ENCODE measurements around the gene SINHCAF.
"Not testable (repeated sequence)": the region's sequence is repeated elsewhere in the genome, so short reads cannot be mapped to it uniquely, and the experiment has no call there.

The SINHCAF gene

DNA sequence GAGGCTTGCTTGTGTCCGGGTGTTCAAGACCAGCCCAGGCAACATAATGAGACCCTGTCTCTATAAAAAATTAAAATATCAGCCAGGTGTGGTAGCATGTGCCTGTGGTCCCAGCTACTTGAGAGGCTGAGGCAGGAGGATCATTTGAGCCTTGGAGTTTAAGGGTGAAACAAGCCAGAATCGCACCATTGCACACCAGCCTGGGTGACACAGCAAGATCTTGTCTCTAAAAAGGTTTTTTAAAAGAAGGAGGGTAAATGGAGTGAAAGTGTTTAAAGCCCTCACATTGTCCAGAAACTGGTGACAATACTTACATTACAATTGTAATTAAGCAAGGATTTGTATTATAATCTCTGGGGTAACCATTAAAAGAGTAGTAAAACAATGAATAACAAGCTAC, 64.2 kb downstream of the SINHCAF start:
- DNase-seq (ENCODE audit: low read depth), result no peak

DNA sequence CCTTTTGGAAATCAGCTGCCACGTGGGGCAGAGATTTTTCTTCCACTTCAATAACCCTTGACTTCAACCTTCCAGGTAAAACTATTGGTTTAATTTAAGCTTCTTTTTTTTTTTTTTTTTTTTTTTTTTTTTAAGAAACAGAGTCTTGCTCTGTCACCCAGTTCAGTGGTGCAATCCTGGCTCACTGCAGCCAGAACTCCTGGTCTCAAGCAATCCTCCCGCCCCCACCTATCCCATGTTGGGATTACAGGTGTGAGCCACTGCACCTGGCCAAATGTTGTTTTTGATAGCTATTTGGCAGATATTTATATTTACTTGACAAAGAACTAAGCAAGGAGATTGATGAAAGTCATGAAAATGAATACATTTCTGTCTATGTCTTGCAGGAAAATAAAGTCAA, 65.1 kb downstream of the SINHCAF start:
- DNase-seq (ENCODE audit: low read depth), result no peak

DNA sequence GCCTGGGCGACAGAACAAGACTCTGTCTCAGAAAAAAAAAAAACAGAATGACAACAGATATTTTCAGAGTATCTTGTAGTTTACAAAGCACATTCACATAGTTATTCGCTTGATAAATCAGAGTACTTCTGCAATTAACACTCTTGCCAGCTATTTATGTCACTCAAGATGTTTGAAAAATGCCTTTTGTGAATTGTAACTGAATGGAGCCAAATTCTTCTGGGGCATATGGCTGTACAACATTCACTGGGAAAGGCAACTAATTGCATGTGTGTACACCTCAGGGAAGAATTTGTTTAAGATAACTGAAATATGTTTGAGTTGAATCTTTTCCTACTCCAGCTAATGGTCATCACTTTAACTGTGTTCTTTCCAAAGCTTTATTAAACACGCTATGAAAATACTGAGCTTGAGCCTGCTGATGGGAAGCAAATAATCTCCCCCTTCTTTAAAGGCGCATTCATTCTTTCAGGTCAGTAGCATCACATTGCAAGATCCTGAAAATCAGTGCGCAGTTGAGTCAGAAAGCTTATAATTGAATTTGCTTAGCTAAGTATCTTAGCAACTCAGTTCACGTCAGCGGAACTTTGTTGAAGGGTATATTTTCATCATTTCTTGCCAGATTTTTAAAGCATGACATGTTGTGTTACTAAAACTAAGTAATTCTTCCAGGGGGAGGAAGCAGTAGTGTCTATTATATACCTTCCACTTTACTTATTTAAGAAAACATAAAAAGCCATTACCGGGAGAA, 66.6 kb downstream of the SINHCAF start:
- DNase-seq (ENCODE audit: low read depth), result no peak

DNA sequence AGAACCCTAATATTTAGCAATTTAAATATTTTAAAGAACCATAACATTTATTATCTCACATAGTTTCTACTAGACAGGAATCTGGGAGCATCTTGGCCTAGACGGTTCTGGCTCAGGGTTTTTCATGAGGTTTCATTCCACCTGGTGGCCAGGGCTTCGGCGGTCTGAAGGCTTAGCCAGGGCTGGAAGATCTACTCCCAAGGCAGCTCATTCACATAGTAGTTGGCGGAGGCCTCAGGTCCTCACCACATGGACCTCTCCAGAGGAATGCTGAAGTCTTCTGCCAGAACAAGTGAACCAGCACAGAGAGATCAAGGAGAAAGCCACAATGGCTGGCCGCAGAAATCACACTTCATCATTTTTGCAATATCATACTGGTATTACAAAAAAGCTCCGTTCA, 68.2 kb downstream of the SINHCAF start:
- DNase-seq (ENCODE audit: low read depth), result no peak

DNA sequence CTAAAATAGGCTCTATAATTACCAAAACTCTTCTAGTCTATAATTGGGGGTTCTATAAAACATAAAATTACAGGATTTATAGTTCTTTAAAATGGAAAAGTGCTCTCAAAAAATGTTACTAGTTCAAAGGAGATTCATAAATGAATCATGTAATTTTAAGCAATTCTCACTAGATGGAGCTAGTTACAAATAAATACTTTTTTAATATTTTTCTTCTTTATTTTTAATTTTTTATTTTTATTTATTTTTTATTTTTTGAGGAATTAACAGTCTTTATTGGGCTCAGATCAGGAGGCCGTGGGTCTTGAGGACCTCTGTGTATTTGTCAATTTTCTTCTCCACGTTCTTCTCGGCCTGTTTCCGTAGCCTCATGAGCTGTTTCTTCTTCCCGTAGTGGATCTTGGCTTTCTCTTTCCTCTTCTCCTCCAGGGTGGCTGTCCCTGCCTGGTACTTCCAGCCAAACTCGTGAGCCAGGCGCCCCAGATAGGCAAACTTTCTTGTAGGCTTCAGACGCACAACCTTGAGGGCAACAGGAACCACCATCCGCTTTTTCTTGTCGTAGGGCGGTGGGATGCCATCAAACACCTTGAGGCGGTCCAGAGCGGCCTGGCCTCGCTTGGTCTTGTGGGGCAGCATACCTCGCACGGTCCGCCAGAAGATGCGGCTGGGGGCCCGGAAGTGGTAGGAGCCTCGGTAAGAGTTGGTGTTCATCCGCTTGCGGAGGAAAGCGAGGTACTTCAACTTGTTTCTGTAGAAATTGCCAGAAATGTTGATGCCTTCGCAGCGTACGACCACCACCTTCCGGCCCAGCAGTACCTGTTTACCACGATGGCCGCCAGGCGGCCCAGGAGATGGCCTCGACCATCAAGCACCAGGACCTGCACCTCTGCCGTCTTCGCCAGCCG, 74.0 kb downstream of the SINHCAF start:
- DNase-seq (ENCODE audit: low read depth), result not testable (repeated sequence)

DNA sequence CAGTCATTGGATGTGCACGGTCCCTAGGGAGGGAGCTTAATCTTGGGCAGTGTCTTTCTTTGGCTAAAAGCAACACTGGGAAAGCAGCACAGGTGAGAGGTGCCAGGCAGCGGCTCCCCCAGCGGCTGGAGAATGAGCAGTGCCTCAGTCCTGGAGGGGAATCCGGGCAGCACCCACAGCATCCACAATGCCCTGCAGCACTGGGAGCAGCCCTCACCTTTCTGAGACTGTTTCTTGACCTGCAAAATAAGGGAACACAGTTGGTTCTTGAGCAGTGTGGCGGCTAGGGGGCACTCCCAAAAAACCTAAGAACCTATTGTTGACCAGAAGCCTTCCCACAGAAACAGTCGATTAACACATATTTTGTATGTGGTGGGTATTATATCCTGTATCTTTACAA, 75.8 kb downstream of the SINHCAF start:
- no peak for DNase-seq (ENCODE audit: low read depth)

DNA sequence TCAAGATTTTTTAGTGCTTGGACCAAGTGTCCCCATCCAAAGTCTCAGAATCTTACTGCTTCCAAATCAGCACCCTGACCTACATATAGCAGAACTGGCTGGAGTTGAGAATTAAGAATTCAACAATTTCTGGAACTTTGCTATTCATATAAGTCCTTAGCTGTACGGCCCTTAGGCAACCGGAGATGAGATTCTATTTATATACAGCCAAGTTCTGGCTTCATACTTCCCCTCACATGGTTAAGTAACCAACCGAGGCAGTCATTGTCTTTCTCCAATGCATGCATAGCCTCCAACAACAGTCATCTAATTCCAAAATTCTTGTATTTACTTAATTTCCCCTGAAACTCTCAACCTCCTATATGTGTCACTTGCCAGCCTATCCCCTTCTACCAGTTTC, 76.6 kb downstream of the SINHCAF start:
- no peak for DNase-seq (ENCODE audit: low read depth)

DNA sequence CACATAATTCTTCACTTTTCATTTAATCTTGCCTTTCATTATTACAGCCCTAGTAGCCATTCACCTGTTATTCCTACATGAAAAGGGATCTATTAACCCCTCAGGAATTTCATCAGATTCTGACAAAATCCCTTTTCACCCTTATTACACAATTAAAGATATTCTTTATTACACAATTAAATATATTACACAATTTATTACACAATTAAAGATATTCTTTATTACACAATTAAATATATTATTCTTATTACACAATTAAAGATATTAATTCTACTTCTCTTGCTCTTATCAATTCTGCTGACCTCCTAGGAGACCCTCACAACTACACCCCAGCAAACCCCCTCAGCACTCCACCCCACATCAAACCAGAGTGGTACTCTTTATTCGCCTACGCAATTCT, 77.1 kb downstream of the SINHCAF start:
- no peak for DNase-seq (ENCODE audit: low read depth)

DNA sequence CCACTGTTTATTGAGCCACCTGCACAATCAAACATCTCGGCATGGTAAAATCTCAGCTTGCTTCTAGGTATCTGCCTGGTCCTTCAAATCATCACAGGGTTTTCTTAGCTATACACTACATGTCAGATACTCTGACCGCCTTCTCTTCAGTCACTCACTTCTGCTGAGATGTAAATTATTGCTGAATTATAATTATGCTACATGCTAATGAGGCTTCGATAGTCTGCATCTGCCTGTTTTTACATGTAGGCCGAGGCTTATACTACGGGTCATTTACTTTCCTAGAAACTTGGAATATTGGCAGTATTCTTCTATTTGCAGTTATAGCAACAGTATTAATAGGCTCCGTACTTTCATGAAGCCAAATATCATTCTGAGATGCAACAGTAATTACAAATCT, 77.6 kb downstream of the SINHCAF start:
- no peak for DNase-seq (ENCODE audit: low read depth)

DNA sequence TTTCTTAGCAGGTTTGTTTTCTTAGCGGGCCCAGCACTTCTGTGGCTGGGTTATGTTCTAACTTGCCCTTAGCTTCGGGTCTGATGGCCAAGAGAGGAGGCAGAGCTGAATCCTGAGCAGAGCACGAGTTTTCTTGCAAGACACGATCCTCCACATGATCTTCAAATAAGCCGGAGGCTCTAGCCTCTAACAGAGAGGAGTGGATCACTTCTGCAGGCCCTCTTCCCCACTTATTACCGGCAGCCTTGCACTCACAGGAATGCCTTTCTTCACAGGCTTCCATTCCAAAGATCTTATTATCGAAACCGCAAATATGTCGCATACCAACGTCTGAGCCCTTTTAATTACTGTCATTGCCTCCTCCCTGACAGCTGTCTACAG, 79.5 kb downstream of the SINHCAF start:
- DNase-seq (ENCODE audit: low read depth), result no peak

DNA sequence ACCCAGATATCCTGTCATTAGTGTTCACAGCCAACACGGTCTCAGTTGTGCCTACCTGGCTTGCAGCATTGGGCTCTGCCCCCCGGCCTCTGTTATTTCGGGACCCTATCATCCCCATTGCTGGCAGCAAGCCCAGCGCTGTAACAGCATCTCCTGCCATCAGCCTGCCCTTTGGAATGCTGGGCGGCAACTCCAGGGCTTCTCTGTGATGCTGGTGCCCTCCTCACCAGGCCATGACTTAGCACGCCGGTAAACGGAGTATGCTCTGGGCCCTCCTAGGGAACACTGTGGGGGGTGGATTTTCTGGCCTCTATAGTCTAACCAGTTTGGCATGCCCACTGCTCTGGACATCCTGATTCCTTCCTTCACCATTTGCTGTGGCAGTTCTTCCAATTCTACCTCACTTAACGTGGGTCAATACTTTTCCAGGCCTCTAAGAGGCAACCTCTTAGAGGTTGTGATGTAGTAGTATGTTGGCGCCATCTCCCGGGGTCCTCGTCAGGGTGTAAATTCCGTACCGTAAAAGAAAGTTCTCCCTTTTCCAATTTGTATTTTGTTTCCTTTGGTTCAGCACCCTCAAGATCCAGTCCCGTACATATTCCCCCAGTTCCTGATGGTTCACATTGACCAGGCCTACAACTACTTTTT, 80.0 kb downstream of the SINHCAF start:
- DNase-seq (ENCODE audit: low read depth), result no peak

DNA sequence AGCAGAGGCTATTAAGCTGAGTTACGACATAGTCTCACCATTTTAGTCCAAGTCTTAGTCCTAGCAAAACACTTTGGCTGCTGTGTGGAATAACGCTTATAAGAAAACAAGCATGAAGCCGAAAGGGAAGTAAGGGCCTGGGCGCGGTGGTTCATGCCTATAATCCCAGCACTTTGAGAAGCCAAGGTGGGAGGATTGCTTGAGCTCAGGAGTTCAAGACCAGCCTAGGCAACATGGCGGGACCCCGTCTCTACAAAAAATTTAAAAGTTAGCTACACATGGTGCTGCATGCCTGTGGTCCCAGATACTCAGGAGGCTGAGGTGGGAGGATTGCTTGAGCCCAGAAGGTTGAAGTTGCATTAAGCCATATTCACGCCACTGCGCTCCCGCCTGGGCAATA, 83.5 kb downstream of the SINHCAF start:
- not testable (repeated sequence) for DNase-seq (ENCODE audit: low read depth)

DNA sequence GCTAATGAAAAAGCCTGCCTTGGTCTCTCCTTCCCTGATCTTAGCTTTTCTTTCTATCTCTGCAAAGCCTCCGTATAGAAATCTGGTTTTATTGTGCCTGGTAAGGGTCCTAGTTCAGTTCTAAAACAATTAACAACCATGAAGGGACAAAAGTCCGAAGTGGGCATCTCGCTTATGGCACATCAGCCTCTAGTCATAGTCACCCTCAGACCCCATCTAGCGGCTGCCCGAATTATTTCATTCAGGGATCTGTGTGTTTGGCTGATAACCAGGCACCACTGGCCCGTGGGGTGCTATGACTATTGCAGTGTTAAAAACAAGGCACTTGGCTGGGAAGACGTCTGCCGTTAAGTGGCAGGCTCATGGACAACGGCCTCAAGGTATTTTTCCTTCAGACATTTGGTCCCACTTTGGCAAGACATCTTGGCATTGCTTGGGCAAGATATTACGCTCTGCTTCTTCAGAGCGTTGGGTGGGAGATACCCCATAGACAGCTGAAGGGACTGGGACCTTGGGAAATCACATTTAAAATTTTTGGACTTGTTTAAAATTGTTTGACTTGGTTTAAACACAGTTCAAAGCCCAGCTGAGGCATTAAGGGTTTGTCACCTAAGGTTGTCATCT, 87.1 kb downstream of the SINHCAF start:
- peak; percentile 29 for DNase-seq (ENCODE audit: low read depth)

DNA sequence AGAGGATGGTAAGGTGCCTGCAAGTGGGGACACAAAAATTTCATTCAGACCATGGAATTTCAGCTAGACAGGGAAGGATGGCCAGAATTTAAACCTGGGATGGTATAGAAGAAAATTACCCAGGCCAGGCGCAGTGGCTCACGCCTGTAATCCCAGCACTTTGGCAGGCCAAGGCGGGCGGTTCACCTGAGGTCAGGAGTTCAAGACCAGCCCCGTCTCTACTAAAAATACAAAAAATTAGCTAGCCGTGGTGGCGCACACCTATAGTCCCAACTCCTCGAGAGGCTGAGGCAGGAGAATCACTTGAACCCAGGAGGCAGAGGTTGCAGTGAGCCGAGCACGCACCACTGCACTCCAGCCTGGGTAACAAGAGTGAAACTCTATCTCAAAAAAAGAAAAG, 87.6 kb downstream of the SINHCAF start:
- not testable (repeated sequence) for DNase-seq (ENCODE audit: low read depth)

DNA sequence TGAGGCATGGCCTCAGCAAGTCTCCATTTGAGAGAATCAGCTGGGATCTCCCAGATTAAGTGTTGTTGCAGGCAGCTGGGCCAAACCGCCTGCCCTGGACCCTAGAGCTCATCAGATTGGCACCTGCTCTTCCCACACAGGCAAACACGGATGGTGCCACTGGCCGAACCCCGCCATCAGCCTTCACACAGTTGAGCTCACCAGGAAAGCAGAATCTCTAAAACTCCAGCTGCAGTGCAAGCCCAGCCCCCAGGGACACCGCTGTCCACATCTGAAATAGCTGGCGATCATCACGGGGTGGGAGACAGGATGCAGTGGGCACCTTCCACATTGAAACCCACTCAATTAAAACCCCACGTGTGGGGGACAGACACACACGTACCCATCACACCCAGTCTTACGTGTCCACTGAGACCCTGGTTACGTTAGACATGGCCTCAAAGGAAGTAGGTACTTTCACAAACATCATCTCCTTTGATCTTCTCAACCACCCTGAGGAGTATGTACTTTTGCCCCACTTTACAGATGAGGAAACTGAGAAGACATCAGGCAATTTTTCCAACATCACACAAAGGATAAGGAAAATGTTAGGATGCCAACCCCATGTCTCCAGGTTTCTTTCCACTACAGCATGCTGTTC, 88.8 kb downstream of the SINHCAF start:
- DNase-seq (ENCODE audit: low read depth), result no peak

DNA sequence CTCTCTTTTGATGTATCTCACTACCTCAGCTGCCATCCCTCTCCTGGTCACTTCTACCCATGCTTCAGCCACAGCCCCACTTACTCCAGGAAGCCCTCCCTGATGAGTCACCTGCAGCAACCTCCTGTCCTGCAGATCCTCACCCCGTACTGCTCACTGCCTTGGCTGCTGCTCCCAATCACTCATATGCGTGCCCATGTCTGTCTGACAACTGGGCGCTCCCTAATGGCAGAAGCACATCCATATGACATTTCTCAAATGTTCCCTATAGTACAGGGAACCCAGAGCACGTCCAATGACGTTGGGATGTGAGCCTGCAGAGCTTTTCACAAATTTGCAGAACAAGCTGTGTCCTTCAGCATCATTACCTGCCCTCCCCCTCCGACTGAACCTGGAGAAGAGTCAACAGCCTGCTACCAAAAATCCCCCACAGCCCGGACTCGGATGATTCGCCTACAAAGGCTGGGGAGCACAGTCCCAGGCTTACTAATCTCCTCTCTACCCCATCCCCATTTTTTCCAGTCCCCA, 90.0 kb downstream of the SINHCAF start:
- no peak for DNase-seq (ENCODE audit: low read depth)

DNA sequence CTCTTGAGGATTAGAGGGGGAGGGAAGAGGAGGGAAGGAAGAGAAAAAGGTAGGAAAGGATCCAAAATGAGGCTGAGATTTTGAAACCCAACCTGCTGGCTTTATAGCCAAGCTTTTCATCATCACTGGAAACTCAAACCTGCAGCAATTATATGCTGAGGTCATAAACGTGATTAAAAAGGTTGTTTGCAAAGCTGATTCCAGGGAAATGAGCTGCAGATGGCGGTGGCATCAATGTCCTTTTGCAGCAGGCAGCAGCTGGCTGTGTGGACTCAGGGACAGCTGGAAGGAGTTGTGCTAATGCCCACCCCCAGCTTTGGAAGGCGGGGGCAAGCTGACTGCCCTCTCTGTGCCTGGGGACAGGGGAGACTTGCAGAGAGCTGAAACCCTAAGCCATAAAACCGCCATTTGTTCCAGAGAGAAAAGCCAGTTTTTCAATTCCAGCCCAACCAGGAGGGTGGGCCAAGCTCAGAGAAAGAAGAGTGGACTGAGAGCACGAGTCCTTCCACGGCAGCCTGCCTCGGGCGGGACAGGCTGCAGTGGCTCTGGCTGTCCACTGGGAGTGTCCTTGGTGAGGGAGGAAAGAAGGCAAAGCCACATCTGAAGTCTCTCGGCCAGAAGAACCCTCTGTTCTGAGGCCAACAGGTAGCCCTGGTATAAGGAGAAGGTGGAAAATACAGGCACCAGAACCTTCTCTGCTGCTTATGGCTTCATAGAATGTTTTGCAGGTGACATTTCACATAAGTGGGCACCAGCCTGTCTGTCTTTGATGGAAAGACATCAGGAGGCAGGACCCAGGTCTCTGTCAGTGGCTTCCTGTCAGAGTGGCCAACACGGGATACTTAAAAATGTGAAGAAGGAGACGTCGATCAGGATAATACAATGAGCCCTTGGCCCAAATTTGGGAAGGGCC, 90.7 kb downstream of the SINHCAF start:
- DNase-seq (ENCODE audit: low read depth), result no peak

DNA sequence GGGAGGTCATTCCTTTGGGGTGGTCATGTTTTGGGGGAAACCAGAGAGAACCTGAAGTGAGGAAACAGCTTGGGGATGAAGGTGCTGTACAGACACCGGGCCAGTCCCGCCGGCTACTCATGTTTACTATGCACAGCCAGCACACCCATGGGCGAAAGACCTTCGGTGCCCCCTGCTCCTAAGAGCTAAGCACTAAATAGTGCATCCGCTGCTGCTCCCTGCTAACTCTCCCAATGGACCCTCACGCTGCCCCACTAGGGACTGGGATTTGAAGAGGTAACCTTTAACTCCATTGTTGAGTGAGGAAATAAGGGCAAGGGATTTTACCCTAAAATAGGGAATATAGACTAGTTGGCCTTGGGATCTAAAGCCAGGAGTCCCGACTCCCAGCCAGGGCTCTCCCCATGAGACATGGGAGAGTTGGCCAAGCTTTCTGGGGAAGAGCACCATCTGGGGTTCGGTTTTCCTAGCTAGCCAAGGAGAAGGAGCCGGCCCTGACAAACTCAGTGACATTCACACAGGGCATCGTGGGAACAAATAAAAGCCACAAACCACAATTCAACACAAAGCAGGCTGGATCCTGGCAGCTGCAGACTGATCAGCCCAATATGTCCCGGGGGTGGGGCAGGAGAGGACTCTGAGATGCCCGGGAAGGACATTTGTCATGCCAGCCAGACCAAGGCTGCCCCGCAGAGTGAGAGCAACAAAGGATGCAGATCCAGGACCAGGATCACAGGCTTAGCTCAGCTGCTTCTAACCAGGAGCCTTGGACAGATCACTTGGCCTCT, 91.7 kb downstream of the SINHCAF start:
- DNase-seq (ENCODE audit: low read depth), result no peak

DNA sequence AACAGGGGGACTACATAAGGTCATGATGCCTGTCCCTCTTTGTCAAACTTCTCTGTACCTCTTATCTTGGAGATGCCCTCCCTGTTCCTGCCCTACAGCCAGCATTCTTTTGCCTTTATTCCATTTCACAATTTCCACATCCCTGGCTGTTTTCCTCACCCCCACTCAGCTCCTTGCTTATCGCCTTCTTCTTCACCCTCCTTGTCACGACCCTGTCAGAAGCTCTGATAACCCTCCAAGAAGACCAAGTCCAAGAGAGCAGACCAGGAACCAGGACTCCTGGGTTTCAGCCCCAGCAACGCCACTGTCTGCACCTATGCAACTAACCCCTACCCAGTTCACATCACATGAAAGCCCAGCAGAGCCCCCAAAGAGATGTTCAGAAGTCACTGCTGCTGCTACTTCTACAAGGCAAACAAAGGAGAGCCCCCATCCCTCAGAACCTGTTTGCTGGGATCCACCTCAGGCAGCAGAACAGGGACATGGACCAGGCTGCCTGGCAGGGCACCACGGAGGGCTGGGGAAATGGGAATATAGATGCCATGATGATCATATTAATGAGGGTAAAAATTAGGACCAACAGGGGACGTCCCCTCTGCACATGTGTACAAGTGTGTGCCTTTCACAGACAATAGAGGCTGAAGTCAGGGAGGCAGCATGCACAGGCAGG, 92.8 kb downstream of the SINHCAF start:
- DNase-seq (ENCODE audit: low read depth), result no peak
